Measurements from ENCODE around the gene CDH13.

Gene CDH13

GRCh38 chr16:82900559-82900958 is 273.8 kb downstream of the CDH13 start:
- Histone ChIP-seq H3K4me1 (ENCODE audit: low read length) (no peaks in the 10 kb centered on the region), H3K27ac (ENCODE audit: low read length) (no peak overlapping the region), H3K4me2 (ENCODE audit: low read length) (no peak overlapping the region), H3K9ac (ENCODE audit: low read length) (no peak overlapping the region), H3K79me2 (ENCODE audit: low read length) (no peaks in the 10 kb centered on the region), H3K27me3 (ENCODE audit: low read depth, low read length) (no peaks in the 10 kb centered on the region), H3K4me3 (ENCODE audit: low read length) (no peak overlapping the region), H2AFZ (ENCODE audit: low read depth, low read length) (no peak overlapping the region), H4K20me1 (ENCODE audit: insufficient read depth, low read length) (no peaks in the 10 kb centered on the region), H3K9me3 (ENCODE audit: insufficient read depth, low read length) (no peaks in the 10 kb centered on the region), H3K36me3 (replicated peaks; ENCODE audit: low read depth, low read length) (no peaks in the 10 kb centered on the region)
- TF ChIP-seq EZH2phosphoT487 (IDR thresholded peaks at IDR 0.05; ENCODE audit: low read depth) (no peak), CTCF (IDR thresholded peaks at IDR 0.05; ENCODE audit: low read depth, low read length) (no peak)

GRCh38 chr16:82911925-82912324 is 285.2 kb downstream of the CDH13 start:
- no peaks in the 10 kb centered on the region for H4K20me1 ChIP-seq (ENCODE audit: insufficient read depth, low read length)
- H3K27me3 ChIP-seq (ENCODE audit: low read depth, low read length) = no peaks in the 10 kb centered on the region
- H3K9ac ChIP-seq (ENCODE audit: low read length) = no peak overlapping the region
- no peaks in the 10 kb centered on the region for H3K9me3 ChIP-seq (ENCODE audit: insufficient read depth, low read length)
- H3K4me2 ChIP-seq (ENCODE audit: low read length) = no peak overlapping the region
- H3K79me2 ChIP-seq (ENCODE audit: low read length) = no peaks in the 10 kb centered on the region
- H3K4me1 ChIP-seq (ENCODE audit: low read length) = no peaks in the 10 kb centered on the region
- H3K4me3 ChIP-seq (ENCODE audit: low read length) = no peak overlapping the region
- no peak overlapping the region for H3K27ac ChIP-seq (ENCODE audit: low read length)
- no peak for TF ChIP-seq EZH2phosphoT487 (IDR thresholded peaks at IDR 0.05; ENCODE audit: low read depth)
- no peak for TF ChIP-seq CTCF (IDR thresholded peaks at IDR 0.05; ENCODE audit: low read depth, low read length)
- H2AFZ ChIP-seq (ENCODE audit: low read depth, low read length) = no peak overlapping the region
- no peaks in the 10 kb centered on the region for H3K36me3 ChIP-seq (replicated peaks; ENCODE audit: low read depth, low read length)

GRCh38 chr16:82915139-82915824 is 288.5 kb downstream of the CDH13 start:
- no peaks in the 10 kb centered on the region for H3K4me1 ChIP-seq (ENCODE audit: low read length)
- no peak overlapping the region for H3K4me2 ChIP-seq (ENCODE audit: low read length)
- H3K9ac ChIP-seq (ENCODE audit: low read length) = no peak overlapping the region
- H2AFZ ChIP-seq (ENCODE audit: low read depth, low read length) = no peak overlapping the region
- H3K9me3 ChIP-seq (ENCODE audit: insufficient read depth, low read length) = no peaks in the 10 kb centered on the region
- H3K79me2 ChIP-seq (ENCODE audit: low read length) = no peaks in the 10 kb centered on the region
- H3K27me3 ChIP-seq (ENCODE audit: low read depth, low read length) = no peaks in the 10 kb centered on the region
- no peaks in the 10 kb centered on the region for H3K36me3 ChIP-seq (replicated peaks; ENCODE audit: low read depth, low read length)
- no peak overlapping the region for H3K4me3 ChIP-seq (ENCODE audit: low read length)
- no peak overlapping the region for H3K27ac ChIP-seq (ENCODE audit: low read length)
- no peak for TF ChIP-seq EZH2phosphoT487 (IDR thresholded peaks at IDR 0.05; ENCODE audit: low read depth)
- TF ChIP-seq CTCF (IDR thresholded peaks at IDR 0.05; ENCODE audit: low read depth, low read length) = no peak
- H4K20me1 ChIP-seq (ENCODE audit: insufficient read depth, low read length) = no peaks in the 10 kb centered on the region

GRCh38 chr16:82917886-82918595 is 291.3 kb downstream of the CDH13 start:
- H3K4me2 ChIP-seq (ENCODE audit: low read length) = no peak overlapping the region
- no peaks in the 10 kb centered on the region for H3K4me1 ChIP-seq (ENCODE audit: low read length)
- H2AFZ ChIP-seq (ENCODE audit: low read depth, low read length) = no peak overlapping the region
- no peak for TF ChIP-seq EZH2phosphoT487 (IDR thresholded peaks at IDR 0.05; ENCODE audit: low read depth)
- no peak for TF ChIP-seq CTCF (IDR thresholded peaks at IDR 0.05; ENCODE audit: low read depth, low read length)
- no peak overlapping the region for H3K27ac ChIP-seq (ENCODE audit: low read length)
- H3K4me3 ChIP-seq (ENCODE audit: low read length) = no peak overlapping the region
- no peaks in the 10 kb centered on the region for H3K79me2 ChIP-seq (ENCODE audit: low read length)
- H3K27me3 ChIP-seq (ENCODE audit: low read depth, low read length) = no peaks in the 10 kb centered on the region
- H3K9me3 ChIP-seq (ENCODE audit: insufficient read depth, low read length) = no peaks in the 10 kb centered on the region
- H4K20me1 ChIP-seq (ENCODE audit: insufficient read depth, low read length) = no peaks in the 10 kb centered on the region
- no peaks in the 10 kb centered on the region for H3K36me3 ChIP-seq (replicated peaks; ENCODE audit: low read depth, low read length)
- H3K9ac ChIP-seq (ENCODE audit: low read length) = no peak overlapping the region

All from OCI-LY3 (cell line).